GM19238 (cell line): ENCODE data around the gene STXBP2.

Experiments
- DNase-seq: peaks from one replicate; pipeline ENCODE4 v3.0.0; 2011; ENCODE audit warnings: low spot score; ENCODE audit not compliant: insufficient read length

Gene STXBP2

DNA sequence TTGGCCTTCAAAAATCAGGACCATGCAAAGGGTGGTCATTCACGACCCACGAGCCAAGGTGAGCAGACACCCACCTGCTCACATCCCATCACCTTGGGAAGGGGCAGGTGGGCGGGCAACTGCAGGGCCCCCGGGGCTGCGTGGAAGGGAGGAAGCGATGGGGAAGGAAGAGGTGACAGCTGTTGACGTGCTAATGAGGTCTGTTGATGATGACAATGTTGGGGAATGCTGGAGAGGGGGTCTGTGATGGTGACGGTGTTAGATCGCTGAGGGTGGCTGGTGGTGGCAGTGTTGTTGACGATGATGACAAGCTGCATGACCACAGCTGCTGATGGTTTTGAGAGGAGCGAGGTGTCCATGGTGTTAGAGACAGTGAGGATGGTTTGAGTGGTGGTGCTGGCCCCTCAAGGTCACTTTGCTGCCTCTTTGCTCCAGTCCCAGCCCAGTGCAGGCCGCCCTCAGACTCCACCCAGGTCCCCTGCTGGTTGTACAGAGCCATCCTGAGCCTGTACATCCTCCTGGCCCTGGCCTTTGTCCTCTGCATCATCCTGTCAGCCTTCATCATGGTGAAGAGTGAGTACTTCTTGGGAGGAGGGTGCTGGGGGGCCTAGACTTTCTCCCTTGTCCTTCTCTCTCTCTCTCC, 40.9 kb downstream of the STXBP2 start:
- DNase-seq, result no peak

DNA sequence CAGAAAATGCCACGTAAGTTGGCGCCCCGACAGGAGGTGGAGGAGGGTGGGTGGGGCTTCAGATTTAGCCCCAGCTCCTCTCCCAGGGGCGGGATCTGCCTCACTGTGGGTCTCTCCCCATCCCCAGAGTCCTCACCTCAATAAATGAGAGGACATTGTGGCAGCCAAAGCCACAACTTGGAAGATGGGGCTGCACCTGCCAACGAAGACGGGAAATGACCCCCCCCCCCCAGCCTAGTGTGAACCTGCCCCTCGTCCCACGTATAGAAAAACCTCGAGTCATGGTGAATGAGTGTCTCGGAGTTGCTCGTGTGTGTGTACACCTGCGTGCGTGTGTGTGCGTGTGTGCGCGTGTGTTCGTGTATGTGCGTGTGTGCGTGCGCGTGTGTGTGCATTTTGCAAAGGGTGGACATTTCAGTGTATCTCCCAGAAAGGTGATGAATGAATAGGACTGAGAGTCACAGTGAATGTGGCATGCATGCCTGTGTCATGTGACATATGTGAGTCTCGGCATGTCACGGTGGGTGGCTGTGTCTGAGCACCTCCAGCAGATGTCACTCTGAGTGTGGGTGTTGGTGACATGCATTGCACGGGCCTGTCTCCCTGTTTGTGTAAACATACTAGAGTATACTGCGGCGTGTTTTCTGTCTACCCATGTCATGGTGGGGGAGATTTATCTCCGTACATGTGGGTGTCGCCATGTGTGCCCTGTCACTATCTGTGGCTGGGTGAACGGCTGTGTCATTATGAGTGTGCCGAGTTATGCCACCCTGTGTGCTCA, 42.3 kb downstream of the STXBP2 start:
- peak; percentile 62 for DNase-seq

DNA sequence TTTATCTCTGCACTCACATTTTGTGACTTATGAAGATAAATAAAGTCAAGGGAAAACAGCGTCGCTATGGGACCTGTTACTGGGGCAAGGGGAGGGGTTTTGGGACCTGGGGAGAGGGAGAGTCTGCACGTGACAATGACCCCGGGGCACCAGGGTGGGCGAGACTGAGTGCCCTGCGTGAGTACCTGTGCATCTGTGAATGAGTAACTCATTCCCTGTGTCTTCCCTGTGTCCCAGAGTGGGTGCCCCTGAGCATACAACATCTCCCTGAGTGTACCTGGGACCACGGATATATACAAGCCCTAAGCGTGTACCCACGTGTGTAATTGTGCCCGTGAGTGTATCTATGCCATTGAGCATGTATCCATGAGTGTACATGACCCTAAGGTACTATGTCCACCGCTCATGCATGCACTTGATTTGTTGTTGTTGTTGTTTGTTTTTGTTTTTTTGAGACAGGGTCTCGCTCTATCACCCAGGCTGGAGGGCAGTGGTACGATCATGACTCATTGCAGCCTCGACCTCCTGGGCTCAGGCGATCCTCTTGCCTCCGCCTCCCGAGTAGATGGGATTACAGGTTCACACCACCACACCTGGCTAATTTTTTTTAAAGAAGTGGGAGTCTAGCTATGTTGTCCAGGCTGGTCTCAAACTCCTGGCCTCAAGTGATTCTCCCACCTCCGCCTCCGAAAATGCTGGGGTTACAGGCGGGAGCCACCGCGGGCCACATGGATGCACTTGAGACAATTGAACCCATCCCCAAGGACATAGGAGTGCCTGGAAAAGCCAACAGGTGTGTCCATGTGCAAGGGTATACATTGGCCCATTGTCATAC, 43.1 kb downstream of the STXBP2 start:
- no peak for DNase-seq

DNA sequence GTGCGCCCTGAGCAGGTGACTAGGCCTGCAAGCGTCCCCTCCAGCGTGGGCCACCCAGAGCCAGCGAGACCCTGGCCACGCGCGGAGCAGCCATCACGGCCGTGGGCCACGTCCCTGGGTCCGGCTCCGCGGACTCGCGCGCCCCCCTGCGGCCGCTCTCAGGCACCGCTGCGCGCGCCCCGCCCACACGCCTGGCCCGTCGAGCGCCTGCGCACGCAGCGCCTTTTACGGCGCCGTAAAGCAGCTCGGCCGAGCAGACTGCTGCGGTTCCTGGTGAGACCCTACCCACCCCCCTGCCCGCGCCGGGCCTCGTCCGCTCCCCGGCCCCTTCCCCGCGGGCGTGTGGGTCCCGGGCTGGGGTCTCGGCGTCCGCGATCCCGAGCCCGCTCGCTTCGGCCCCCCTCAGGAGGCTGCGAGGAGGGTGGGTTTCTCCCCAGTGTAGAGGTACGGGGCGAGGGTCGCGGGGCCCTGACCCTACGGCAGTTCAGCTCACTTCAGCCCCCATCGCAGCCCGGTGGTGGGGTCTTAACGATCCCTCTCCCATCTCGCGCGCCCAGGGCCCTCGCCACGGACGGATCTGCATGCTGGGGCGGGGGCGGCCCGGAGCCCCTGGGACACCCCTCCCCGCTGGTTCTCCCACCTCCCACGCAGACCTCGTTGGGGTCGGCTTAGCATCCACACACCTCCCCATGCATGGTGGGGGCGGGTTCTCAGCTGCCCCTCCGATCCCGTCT, 43.9 kb downstream of the STXBP2 start, which contains the start of gene TRAPPC5:
TRAPPC5 (plus strand) TSS at position 228 of the 734 bp plus-strand sequence. CDS start 1,421 bp downstream, outside the sequence.
- DNase-seq, result peak; percentile 83

DNA sequence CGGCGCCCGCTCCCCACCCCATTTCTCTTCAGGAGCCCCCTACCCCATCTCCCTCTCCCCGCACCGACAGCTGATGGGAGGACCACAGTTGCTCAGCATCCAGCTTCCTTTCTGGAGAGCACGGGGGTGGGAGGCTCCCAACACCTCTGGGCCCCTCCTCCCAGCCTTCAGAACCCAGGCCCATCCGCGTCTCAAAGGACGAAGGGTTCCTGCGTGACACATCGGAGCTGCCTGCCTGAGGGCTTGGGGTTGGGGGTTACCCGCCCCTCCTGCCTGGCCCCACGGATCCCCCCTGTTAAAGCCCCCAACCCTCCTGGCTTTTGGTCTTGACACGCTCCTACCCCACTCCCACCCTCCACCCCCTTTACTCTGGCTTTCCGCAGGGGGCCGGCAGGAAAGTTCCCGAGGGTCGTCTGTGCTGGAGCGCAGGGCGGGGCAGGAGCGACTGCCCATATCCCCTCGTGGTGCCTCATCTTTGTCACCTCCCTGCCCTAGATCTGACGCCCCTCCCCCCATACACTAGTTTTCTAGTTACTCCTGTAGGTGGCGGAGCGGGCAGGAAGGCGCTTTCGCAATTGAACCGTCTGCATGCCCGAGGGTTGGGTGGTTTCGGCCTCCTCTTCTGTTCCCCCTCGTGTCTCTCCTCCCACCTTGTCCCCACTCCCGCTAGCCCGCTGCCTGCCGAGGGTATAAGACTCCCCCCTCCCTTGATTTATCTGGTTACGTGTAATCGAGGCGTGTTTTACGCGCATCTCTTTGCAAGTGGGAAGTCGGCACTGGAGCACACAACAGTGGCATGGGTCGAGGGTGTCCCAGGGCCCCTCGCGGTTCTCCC, 44.6 kb downstream of the STXBP2 start:
- peak; percentile 89 for DNase-seq

DNA sequence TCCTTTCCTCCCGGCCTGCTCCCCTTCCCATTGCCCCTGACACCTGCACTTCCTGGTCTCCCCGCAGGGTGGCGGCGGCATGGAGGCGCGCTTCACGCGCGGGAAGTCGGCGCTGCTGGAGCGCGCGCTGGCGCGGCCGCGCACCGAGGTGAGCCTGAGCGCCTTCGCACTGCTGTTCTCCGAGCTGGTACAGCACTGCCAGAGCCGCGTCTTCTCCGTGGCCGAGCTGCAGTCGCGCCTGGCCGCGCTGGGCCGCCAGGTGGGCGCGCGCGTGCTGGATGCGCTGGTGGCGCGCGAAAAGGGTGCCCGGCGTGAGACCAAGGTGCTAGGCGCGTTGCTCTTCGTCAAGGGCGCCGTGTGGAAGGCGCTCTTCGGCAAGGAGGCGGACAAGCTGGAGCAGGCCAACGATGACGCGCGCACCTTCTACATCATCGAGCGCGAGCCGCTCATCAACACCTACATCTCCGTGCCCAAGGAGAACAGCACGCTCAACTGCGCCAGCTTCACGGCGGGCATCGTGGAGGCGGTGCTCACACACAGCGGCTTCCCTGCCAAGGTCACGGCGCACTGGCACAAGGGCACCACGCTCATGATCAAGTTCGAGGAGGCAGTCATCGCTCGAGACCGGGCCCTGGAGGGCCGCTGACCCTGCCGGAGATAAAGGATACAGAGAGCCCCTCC, 45.4 kb downstream of the STXBP2 start:
- no peak for DNase-seq

DNA sequence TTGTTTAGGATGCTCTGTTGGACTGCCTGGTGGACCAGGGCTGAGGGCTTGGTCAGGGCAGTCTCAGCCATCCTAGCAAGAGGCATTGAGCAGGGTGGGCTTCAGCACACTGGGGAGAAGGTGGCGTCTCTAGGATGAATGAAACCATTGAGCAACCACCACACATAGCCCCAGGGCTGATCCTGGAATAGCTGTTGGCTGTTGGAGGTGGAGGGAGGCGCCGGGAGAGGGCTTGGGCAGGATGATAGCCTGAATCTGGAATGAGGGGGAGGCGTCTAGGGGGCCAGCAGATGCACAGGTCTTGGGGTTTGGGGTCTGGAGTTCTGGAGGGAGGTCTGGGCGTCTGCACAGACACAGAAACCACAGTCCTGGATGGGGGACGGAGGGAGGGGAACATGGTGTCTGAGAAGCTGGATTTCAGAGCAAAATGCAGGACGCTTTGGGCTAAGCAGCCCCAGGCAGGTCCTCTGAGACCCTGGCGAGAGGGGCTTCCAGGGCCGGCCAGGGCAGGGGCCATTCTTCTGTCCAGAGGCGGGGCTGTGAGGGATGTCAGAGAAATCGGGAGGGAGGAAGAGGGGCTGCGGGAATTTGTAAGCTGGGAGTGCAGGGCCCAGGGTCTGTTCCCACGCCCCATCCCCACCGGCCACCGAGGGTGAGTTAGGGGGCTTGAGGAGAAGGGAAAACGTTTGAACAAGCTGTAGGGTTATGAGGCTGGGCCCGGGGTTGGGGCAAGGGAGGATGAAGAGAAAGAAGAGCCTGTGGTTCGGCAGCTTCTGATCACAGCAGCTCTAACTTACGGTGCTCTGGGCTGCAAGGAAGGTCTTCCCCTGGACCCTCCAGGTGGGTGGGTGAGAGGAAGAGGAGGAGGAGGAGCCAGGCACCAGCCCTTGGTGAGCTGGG, 48.9 kb downstream of the STXBP2 start:
- no peak for DNase-seq

DNA sequence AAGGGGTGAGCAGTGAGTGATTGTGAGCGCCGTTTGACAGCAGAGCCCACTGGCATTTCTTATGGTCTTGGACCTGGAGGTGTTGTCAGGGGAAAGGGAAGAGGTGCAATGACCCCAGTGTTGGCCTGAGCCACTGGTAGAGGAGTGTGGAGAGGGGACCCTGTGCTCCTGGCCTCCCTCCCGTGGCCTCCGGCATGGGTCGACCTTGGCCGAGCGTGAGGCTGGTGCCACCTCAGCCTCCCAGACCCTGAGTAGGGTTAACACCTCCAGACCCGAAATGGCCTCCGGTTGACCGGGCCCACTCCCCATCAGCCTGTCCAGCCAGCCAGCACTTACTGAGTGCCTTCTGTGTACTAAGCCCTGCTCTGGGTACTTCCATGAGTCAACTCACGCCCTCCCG, 50.3 kb downstream of the STXBP2 start:
- no peak for DNase-seq

DNA sequence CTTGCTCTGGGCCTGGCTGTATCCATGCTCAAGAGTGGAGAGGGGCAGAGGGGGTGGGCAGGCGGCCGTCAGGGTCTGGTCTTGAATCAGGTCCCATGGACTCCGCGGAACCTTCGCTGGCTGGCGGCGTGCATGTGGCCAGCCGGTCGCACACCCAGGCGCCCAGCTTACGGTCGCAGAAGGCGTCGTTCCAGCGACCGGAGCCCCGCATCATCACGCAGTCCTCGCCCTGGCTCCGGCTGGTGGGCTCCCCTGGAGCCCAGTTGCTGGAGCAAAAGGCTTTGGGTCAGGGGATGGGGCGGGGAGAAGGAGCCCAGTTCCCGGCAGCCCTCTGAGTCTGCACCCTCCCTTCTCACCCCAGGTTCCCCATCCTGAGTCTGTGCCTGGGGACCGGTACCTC, 52.3 kb downstream of the STXBP2 start:
- DNase-seq, result no peak

DNA sequence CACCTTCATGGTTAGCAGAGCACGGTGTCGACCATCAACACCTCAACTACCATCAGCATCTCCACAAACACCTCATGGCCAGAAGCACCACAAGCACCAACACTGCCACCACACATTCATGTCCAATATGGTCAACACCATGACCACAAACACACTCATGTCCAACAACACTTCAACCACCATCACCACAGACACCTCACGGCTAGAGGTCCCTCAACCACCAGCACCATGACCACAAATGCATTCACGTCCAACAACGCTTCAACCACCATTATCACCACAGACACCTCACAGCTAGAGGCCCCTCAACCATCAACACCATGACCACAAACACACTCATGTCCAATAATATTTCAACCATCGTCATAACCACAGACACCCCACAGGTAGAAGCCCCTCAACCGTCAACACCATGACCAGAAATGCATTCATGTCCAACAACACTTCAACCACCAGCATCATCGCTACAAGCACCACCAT, 53.9 kb downstream of the STXBP2 start:
- no peak for DNase-seq

DNA sequence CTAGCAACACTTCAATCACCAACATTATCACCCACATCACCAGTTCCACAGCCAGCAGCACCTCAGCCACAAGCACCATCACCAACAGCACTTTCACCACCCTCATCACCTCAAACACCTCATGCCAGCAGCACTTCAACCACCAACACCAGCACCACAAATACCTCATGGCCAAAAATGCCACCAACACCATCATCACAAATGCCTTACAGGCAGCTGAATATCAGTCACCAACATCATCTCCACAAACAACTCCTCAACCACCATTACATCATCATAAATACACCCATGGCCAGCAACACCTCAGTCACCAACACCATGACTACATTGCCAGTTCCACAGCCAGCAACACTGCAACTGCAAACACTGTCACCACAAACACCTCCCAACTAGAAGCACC, 54.6 kb downstream of the STXBP2 start:
- DNase-seq, result no peak

DNA sequence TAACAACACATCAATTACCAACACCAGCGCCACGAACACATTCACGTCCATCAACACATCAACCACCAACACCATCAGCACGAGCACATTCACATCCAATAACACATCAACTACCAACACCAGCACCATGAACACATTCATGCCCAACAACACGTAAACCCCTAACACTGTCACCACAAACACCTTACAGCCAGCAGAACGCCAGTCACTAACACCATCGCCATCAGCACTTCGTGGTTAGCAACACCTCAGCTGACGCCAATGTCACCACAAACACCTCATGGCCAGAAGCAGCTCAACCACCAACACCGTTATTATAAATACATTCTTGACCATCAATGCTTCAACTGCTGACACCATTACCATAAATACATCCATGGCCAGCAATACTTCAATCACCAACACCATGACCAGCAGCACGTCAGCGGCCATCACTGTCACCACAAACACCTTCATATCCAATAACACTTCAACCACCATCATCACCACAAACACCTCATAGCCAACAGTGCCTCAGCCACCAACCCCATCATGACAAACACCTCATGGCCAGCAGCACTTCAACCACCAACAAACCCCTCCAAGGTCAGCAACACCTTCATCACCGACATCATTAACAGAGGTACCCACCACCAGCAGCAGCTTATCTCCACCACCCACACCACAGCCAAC, 55.6 kb downstream of the STXBP2 start:
- DNase-seq, result no peak

DNA sequence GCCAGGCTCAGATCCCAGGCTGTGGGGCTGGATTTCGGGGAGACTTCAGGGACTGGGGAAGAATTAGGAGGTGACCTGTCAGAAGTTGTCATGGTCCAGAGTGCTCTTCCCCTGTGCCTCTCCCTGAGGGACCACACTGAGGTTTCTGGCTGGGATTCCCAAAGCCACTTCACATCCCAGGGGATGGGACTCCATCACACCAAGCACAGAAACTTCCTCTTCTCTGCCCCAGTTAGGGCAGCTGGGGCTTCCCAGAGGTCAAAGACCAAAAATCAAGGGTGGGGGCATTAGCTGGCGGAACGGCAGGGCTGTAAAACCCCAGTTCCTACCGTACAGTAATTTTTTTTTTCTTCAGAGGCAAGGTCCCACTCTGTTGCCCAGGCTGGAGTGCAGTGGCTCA, 57.6 kb downstream of the STXBP2 start:
- DNase-seq, result no peak
